SU-DHL-6 (cell line): ENCODE measurements around the gene EBPL.

Source experiments
- H2AFZ ChIP-seq: fragments of 200-600 bp; sonication (generic); 2 replicates; pipeline ENCODE4 v1.6.1; 2014; ENCODE audit warnings: low read depth, mild to moderate bottlenecking, moderate library complexity, mixed read lengths, antibody characterized with exemption, low read length; ENCODE audit not compliant: severe bottlenecking
- H3F3A ChIP-seq: fragments of 200-600 bp; shearing (Covaris generic); 2 replicates; pipeline ENCODE4 v1.6.0; 2016; ENCODE audit warnings: antibody characterized with exemption, mild to moderate bottlenecking; ENCODE audit not compliant: insufficient read depth
- H3K27ac ChIP-seq: fragments of 200-600 bp; sonication (generic); 2 replicates; pipeline ENCODE4 v1.5.1; 2016; ENCODE audit warnings: low read depth, mild to moderate bottlenecking, low read length, moderate library complexity, mixed read lengths
- H3K27me3 ChIP-seq: fragments of 200-600 bp; sonication (generic), shearing (Covaris generic); 2 replicates; pipeline ENCODE4 v1.6.0; 2014; ENCODE audit warnings: mild to moderate bottlenecking, low read length
- H3K36me3 ChIP-seq: fragments of 200-600 bp; sonication (generic); 2 replicates; pipeline ENCODE4 v1.6.1; 2014; ENCODE audit warnings: mild to moderate bottlenecking, low read length, mixed read lengths
- H3K4me2 ChIP-seq: fragments of 300-600, 200-600 bp; shearing (Covaris generic), sonication (generic); 2 replicates; pipeline ENCODE4 v1.6.0; 2014; ENCODE audit warnings: low read length, low read depth, mild to moderate bottlenecking; ENCODE audit not compliant: poor library complexity, severe bottlenecking
- H3K4me3 ChIP-seq: fragments of 200-600 bp; sonication (generic); 2 replicates; pipeline ENCODE4 v1.5.1; 2014; ENCODE audit warnings: antibody characterized with exemption, low read length, mild to moderate bottlenecking, mixed read lengths; ENCODE audit not compliant: insufficient read depth, poor library complexity, severe bottlenecking
- H3K79me2 ChIP-seq: fragments of 200-600 bp; sonication (generic); 2 replicates; pipeline ENCODE4 v1.6.1; 2014; ENCODE audit warnings: mild to moderate bottlenecking, low read length, moderate library complexity; ENCODE audit not compliant: insufficient read depth
- H3K9ac ChIP-seq: fragments of 200-600 bp; sonication (generic); 2 replicates; pipeline ENCODE4 v1.7.0; 2014; ENCODE audit warnings: mild to moderate bottlenecking, low read length
- H3K9me2 ChIP-seq: fragments of 200-600 bp; sonication (generic); replicated peaks from 2 replicates; pipeline ENCODE4 v1.6.1; 2014; ENCODE audit warnings: low read length; ENCODE audit not compliant: insufficient read depth
- H3K9me3 ChIP-seq: fragments of 200-600 bp; sonication (generic); 2 replicates; pipeline ENCODE4 v1.6.1; 2014; ENCODE audit warnings: low read length, mixed read lengths; ENCODE audit not compliant: insufficient read depth
- H4K20me1 ChIP-seq: fragments of 200-600 bp; sonication (generic); 2 replicates; pipeline ENCODE4 v1.6.1; 2014; ENCODE audit warnings: low read depth, mild to moderate bottlenecking, antibody characterized with exemption, low read length, moderate library complexity, mixed read lengths
- EZH2phosphoT487 ChIP-seq: fragments of 200-600 bp; sonication (generic), shearing (Covaris generic); conservative IDR thresholded peaks from 2 replicates; pipeline ENCODE4 v1.6.1; 2018; ENCODE audit warnings: mild to moderate bottlenecking, antibody characterized with exemption, low read length, moderate library complexity, mixed read lengths
- TF ChIP-seq, protein P1 (sequence below): fragments of 200-600 bp; sonication (generic); IDR thresholded peaks from one replicate; pipeline ENCODE4 v1.5.1; 2017; ENCODE audit warnings: antibody characterized with exemption, mild to moderate bottlenecking, low read length, moderate library complexity; ENCODE audit not compliant: insufficient read depth, poor library complexity, severe bottlenecking

The EBPL gene

GRCh38 chr13:49690995-49691784 lies at the start of gene EBPL:
TSS of gene EBPL (minus strand) at chr13:49691486. CDS start at chr13:49691424, 62 bp downstream.
- peak within 1 kb of the TSS; percentile 78 for H2AFZ ChIP-seq
- H3F3A ChIP-seq: peaks cover 13% of the 10 kb centered on the region; the same call in 1 of the 2 replicates
- no peaks in the 10 kb centered on the region for H3K9me3 ChIP-seq
- H3K79me2 ChIP-seq: peaks cover 11% of the 10 kb centered on the region; the same call in 1 of the 2 replicates
- H3K4me2 ChIP-seq: peak within 1 kb of the TSS; percentile 84
- no peaks in the 10 kb centered on the region for H3K36me3 ChIP-seq
- no peaks in the 10 kb centered on the region for H4K20me1 ChIP-seq
- peak within 1 kb of the TSS; percentile 23 for H3K27ac ChIP-seq
- H3K4me3 ChIP-seq: peak within 1 kb of the TSS; percentile 71
- no peaks in the 10 kb centered on the region for H3K27me3 ChIP-seq
- H3K9me2 ChIP-seq: no peaks in the 10 kb centered on the region
- H3K9ac ChIP-seq: peak within 1 kb of the TSS; percentile 67
- TF ChIP-seq EZH2phosphoT487: no peak
- TF ChIP-seq, protein P1, sequence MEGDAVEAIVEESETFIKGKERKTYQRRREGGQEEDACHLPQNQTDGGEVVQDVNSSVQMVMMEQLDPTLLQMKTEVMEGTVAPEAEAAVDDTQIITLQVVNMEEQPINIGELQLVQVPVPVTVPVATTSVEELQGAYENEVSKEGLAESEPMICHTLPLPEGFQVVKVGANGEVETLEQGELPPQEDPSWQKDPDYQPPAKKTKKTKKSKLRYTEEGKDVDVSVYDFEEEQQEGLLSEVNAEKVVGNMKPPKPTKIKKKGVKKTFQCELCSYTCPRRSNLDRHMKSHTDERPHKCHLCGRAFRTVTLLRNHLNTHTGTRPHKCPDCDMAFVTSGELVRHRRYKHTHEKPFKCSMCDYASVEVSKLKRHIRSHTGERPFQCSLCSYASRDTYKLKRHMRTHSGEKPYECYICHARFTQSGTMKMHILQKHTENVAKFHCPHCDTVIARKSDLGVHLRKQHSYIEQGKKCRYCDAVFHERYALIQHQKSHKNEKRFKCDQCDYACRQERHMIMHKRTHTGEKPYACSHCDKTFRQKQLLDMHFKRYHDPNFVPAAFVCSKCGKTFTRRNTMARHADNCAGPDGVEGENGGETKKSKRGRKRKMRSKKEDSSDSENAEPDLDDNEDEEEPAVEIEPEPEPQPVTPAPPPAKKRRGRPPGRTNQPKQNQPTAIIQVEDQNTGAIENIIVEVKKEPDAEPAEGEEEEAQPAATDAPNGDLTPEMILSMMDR: no peak

GRCh38 chr13:49740870-49741269 lies 49.6 kb upstream of the EBPL start:
- Histone ChIP-seq H3K9me3 (no peaks in the 10 kb centered on the region), H3K36me3 (peaks cover 19% of the 10 kb centered on the region; the same call in 1 of the 2 replicates), H3K9ac (no peak overlapping the region), H3K9me2 (no peaks in the 10 kb centered on the region), H3K4me2 (no peak overlapping the region), H2AFZ (no peak overlapping the region), H3K27ac (no peak overlapping the region), H3K79me2 (peaks cover 9% of the 10 kb centered on the region; the same call in 1 of the 2 replicates), H3K27me3 (no peaks in the 10 kb centered on the region), H4K20me1 (no peaks in the 10 kb centered on the region), H3F3A (no peaks in the 10 kb centered on the region), H3K4me3 (no peak overlapping the region)
- TF ChIP-seq, protein P1: no peak
- no peak for TF ChIP-seq EZH2phosphoT487

- Histone ChIP-seq H3F3A (no peaks in the 10 kb centered on the region), H2AFZ (no peak overlapping the region), H3K9ac (no peak overlapping the region), H3K4me2 (no peak overlapping the region), H3K27ac (no peak overlapping the region), H3K4me3 (no peak overlapping the region), H3K27me3 (no peaks in the 10 kb centered on the region), H3K9me3 (no peaks in the 10 kb centered on the region), H3K9me2 (no peaks in the 10 kb centered on the region), H3K79me2 (peaks cover 9% of the 10 kb centered on the region; the same call in 1 of the 2 replicates), H3K36me3 (peaks cover 15% of the 10 kb centered on the region; the same call in 1 of the 2 replicates), H4K20me1 (no peaks in the 10 kb centered on the region)
- TF ChIP-seq EZH2phosphoT487: no peak
- TF ChIP-seq, protein P1: no peak
These were observed 48.4 kb upstream of the EBPL start for GRCh38 chr13:49739498-49740187.
